GM12873 (cell line): Measurements from ENCODE around the gene ACSS3.

ENCODE experiments used
- TF ChIP-seq, protein P1 (sequence below): IDR thresholded peaks from 2 replicates; pipeline ENCODE4 v1.5.1; 2012; ENCODE audit warnings: low read depth, mild to moderate bottlenecking, moderate library complexity, low read length, control low read depth; ENCODE audit not compliant: insufficient read depth; ENCODE audit errors: missing control alignments

The ACSS3 gene

DNA sequence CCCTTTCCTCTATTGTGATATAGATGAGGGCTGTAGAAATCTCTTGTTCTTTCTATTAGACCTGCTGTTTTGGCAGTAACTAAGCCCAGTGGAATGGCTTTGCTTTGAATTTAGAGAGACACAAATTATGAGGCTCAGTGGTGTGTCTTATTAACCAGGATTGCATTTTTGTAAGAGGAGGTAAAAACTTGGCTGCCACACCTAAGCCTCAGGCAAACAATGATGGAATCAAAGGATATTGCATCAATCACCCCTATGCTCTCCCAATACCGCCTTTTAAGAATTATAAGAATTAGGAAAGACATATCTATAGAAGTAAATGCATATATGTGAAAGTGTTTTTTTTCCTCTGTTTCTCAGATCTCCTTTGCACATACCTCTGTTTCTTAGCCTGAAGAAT lies 63.3 kb downstream of the ACSS3 start:
- TF ChIP-seq, protein P1, sequence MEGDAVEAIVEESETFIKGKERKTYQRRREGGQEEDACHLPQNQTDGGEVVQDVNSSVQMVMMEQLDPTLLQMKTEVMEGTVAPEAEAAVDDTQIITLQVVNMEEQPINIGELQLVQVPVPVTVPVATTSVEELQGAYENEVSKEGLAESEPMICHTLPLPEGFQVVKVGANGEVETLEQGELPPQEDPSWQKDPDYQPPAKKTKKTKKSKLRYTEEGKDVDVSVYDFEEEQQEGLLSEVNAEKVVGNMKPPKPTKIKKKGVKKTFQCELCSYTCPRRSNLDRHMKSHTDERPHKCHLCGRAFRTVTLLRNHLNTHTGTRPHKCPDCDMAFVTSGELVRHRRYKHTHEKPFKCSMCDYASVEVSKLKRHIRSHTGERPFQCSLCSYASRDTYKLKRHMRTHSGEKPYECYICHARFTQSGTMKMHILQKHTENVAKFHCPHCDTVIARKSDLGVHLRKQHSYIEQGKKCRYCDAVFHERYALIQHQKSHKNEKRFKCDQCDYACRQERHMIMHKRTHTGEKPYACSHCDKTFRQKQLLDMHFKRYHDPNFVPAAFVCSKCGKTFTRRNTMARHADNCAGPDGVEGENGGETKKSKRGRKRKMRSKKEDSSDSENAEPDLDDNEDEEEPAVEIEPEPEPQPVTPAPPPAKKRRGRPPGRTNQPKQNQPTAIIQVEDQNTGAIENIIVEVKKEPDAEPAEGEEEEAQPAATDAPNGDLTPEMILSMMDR, result no peak

DNA sequence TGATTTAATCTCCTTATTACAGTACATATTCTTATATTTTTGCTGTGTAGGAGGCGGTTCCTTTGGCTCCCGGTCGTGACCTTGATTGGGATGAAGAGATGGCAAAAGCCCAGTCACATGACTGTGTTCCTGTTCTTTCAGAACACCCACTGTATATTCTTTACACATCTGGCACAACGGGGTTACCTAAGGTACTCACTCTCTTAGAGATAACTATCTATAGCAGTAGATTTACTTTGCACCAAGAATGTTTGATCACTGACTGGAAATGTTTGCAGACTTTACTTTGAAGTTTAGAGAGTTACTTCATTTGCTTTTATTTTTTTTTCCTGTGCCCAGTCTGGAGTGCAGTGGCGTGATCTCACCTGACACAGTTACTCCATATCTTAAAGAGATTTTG lies 65.2 kb downstream of the ACSS3 start:
- TF ChIP-seq, protein P1, result no peak

DNA sequence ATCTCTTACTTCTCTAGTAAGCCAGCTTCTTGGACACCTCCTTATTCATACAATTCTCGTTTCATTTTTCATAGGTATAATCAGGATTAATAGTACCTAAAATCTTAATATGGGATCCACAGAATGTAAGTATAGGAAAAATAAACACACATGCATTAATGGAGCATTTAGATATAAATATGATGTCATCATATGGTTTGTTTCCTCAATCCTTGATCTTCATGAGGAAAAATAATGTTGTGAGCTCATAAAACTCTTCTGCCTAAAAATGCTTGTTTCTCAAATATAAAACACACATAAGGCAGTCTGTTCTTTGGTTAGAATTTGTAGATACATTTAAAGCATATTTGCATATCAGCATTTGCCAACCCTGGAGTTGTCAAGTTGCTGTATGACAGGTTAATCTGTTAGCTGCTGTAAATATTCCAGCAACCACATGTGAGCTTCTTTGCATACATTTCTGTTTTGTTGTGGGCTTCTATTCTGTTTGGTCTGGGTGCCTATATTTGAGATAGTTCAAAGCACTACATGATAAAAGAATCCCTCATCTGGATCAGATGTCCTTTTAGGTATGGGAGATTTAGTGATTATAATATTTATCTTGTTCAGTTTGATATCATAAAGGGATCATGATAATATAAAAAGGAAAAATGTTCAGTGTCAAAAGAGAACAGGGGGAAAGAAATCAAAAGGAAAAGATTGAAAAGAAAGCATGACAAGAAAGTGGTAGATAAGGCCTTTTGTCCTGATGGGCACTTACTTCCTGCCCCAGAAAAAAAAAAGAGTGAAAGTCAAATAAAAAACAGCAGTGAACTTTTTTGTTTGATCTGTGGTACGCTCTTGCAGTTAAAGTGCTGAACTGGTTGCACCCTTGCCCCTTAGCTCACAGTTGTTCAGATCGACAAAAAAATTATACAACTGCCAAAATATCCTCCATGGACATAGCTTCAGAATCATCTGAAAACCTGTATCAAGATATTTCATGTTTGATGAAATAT lies 68.6 kb downstream of the ACSS3 start:
- TF ChIP-seq, protein P1, result no peak

DNA sequence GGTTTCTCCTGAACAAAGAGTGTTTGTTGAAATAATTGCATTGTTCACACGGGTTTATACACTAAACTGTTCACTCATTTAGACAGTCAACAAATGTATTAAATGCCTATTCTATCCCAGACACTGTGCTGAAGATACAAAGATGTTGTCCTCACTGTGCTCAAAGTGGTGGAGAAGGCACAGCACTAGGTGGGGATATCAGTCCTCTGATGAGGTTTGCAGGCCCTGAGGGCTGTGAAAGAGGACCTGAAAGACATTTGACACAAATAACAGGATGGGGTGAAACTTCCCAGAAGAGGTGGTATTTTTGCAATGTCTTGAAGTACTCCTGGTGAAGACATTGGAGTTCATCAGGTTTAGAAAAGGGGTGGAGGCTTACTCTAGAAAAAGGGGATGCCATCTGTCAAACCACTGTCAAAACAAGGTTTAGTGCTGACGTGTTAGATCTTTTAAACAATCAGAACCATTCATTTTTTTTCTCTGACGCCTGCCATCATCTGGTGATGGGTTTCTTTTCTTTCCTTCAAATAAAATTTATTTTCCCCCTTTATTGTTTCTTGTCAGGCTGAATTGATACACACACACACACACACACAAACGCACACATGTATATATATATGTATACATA lies 69.5 kb downstream of the ACSS3 start:
- TF ChIP-seq, protein P1, result no peak

DNA sequence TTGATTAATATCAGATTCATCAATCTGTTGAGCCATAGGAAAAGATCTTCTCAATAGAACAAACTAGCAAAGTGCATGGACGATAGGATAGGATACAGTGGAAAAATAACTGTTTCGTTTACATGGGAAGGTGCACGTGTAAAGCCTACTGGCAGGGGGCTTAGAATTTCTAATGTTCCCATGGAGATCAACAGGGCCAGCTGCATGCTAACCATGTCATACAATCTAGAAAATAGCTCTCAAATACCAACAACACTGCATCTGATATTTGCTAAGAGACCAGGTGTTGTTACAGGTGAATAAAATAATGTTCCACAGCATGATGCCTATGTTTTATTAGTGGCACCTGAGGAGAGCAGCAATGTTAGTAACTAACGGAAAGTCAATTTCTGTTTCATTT lies 72.5 kb downstream of the ACSS3 start:
- TF ChIP-seq, protein P1, result no peak

DNA sequence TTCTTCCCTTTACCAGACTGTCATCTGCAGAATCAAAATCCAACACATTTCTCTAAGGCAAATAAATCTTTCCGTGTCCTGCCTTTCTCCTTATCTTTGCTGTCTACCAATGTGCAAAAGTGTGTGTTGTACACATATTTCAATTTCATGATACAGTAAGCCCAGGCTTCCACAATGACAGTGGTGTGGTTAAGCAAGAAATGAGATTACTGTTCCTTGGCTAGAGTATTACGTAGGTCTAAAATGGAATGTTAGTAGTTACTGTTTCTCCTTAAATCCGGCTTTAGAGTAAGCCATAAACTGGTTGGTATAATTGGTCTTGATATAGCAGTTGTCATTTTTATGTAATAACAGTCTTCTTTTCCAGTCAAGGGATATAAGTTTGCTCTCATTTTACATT lies 82.0 kb downstream of the ACSS3 start:
- TF ChIP-seq, protein P1, result no peak

DNA sequence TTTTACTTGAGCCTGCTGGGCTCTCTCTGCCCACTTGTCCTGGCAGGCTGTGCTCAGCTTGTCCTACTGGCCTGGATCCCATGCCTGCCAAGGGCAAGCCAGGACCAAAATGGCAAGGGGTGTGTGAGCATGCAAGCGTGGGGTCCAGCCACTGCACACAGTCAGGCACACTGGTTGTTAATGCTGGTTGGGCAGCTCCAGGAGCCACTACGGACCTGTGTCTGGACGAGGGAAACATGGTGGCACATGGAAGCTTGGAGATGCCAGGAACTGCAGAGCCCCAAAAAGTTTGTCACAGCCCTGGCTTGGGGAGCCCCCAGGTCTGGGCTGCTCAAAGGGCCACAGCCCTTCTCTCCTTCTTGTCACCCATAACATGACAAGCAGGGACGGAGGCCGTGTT lies 83.8 kb downstream of the ACSS3 start:
- TF ChIP-seq, protein P1, result no peak
